ENCODE data around the gene OAT. TPM values are rescaled to one million over a fixed set of nuclear protein-coding genes. Genes with fewer than 3 reads are reported as not detected.

The OAT gene
- total and polyA plus RNA-seq, 2 donors (not counting 3 experiments of a cell fraction or from before 2014, with no cell fraction given), result 69.9 to 90.8 TPM

- Histone ChIP-seq H4K20me1 (replicated peaks; ENCODE audit: control insufficient read depth, extremely low read depth, insufficient read depth, low read length) (no peaks in the 10 kb centered on the region), H3K9ac (replicated peaks; ENCODE audit: extremely low read depth, insufficient read depth, low read length) (no peak overlapping the region), H3K79me2 (ENCODE audit: control insufficient read depth, insufficient read depth, low read length) (no peaks in the 10 kb centered on the region), H3K4me3 (replicated peaks in 1 of 3; ENCODE audit: insufficient read depth in 1 of 3, low read depth in 1 of 3, low read length in 3 of 3) (no peak overlapping the region), H3K36me3 (ENCODE audit: control insufficient read depth in 2 of 2, extremely low read depth in 1 of 2, insufficient read depth in 2 of 2, low read length in 2 of 2) (no peaks in the 10 kb centered on the region), H3K4me2 (ENCODE audit: insufficient read depth, low read length) (no peak overlapping the region), H3K9me3 (replicated peaks; ENCODE audit: control insufficient read depth, insufficient read depth, low read length) (no peaks in the 10 kb centered on the region), H3K4me1 (ENCODE audit: control insufficient read depth, extremely low read depth, insufficient read depth, low read length) (no peaks in the 10 kb centered on the region), H3K27ac (ENCODE audit: insufficient read depth, low read depth, low read length) (no peak overlapping the region), H2AFZ (ENCODE audit: low read depth, low read length) (no peak overlapping the region), H3K27me3 (ENCODE audit: control insufficient read depth in 2 of 2, insufficient read depth in 2 of 2, low read length in 2 of 2) (no peaks in the 10 kb centered on the region), H3K9me1 (replicated peaks; ENCODE audit: control insufficient read depth, extremely low read depth, insufficient read depth, low read length) (no peaks in the 10 kb centered on the region)
- DNase-seq (ENCODE audit: low read depth, low spot score) (no peak), FAIRE-seq (no peak)
- TF ChIP-seq GATA2 (IDR thresholded peaks at IDR 0.05; ENCODE audit: insufficient read depth, insufficient read length, low read depth, low read length) (no peak), JUN (IDR thresholded peaks at IDR 0.05; ENCODE audit: borderline replicate concordance, insufficient read depth, insufficient read length, low read depth) (no peak), CTCF (IDR thresholded peaks at IDR 0.05; ENCODE audit: extremely low read depth in 1 of 2, insufficient read depth in 1 of 2, low read depth in 1 of 2, low read length in 2 of 2) (no peak), MYC (IDR thresholded peaks at IDR 0.05; ENCODE audit: low read depth, low read length) (no peak)
- CTCF ChIA-PET, result interaction anchor here (0.8 to 3.0 kb wide), 4 partner anchors 15 to 372 kb away, joined by 3 to 17 read pairs (median 10); no protein-coding TSS in a partner anchor
- BruUV-seq (replicated peaks), result no TSS peak
- dilution Hi-C loops (cut with MboI; ENCODE audit: extremely low pct_ligation_motif_present, low sequenced_read_pairs), result no loop called here
- intact Hi-C loops (cut with micrococcal nuclease), result no loop called here
- POLR2A ChIA-PET, result no interaction called here
These were observed 52.4 kb downstream of the OAT start for GRCh38 chr10:124366343-124366742.

- Histone ChIP-seq H3K27ac (ENCODE audit: insufficient read depth, low read depth, low read length) (no peak overlapping the region), H3K36me3 (ENCODE audit: control insufficient read depth in 2 of 2, extremely low read depth in 1 of 2, insufficient read depth in 2 of 2, low read length in 2 of 2) (no peaks in the 10 kb centered on the region), H3K27me3 (ENCODE audit: control insufficient read depth in 2 of 2, insufficient read depth in 2 of 2, low read length in 2 of 2) (no peaks in the 10 kb centered on the region), H3K4me3 (replicated peaks in 1 of 3; ENCODE audit: insufficient read depth in 1 of 3, low read depth in 1 of 3, low read length in 3 of 3) (no peak overlapping the region), H3K9me1 (replicated peaks; ENCODE audit: control insufficient read depth, extremely low read depth, insufficient read depth, low read length) (no peaks in the 10 kb centered on the region), H3K4me1 (ENCODE audit: control insufficient read depth, extremely low read depth, insufficient read depth, low read length) (no peaks in the 10 kb centered on the region), H2AFZ (ENCODE audit: low read depth, low read length) (no peak overlapping the region), H3K9me3 (replicated peaks; ENCODE audit: control insufficient read depth, insufficient read depth, low read length) (no peaks in the 10 kb centered on the region), H4K20me1 (replicated peaks; ENCODE audit: control insufficient read depth, extremely low read depth, insufficient read depth, low read length) (no peaks in the 10 kb centered on the region), H3K9ac (replicated peaks; ENCODE audit: extremely low read depth, insufficient read depth, low read length) (no peak overlapping the region), H3K79me2 (ENCODE audit: control insufficient read depth, insufficient read depth, low read length) (no peaks in the 10 kb centered on the region), H3K4me2 (ENCODE audit: insufficient read depth, low read length) (no peak overlapping the region)
- TF ChIP-seq JUN (IDR thresholded peaks at IDR 0.05; ENCODE audit: borderline replicate concordance, insufficient read depth, insufficient read length, low read depth), result no peak
- FAIRE-seq (no peak), DNase-seq (ENCODE audit: low read depth, low spot score) (no peak)
- no TSS peak for BruUV-seq (replicated peaks)
- intact Hi-C loops (cut with micrococcal nuclease) (no loop called here), dilution Hi-C loops (cut with MboI; ENCODE audit: extremely low pct_ligation_motif_present, low sequenced_read_pairs) (no loop called here)
- POLR2A ChIA-PET, result no interaction called here
- CTCF ChIA-PET, result interaction anchor here (0.6 to 3.0 kb wide), 4 partner anchors 24 to 370 kb away, joined by 3 to 17 read pairs (median 10); no protein-coding TSS in a partner anchor
These were observed 54.0 kb downstream of the OAT start for GRCh38 chr10:124364674-124365073.
